GM12872 (cell line): Measurements from ENCODE around the gene MEDAG.

Source experiments
- TF ChIP-seq, protein P1 (sequence below): IDR thresholded peaks from 3 replicates; pipeline ENCODE4 v1.5.1; 2011; ENCODE audit warnings: low read depth, mild to moderate bottlenecking, low read length, moderate library complexity; ENCODE audit not compliant: insufficient read depth

The MEDAG gene

GRCh38 chr13:30874111-30874510 lies 32.0 kb upstream of the MEDAG start:
- TF ChIP-seq, protein P1, sequence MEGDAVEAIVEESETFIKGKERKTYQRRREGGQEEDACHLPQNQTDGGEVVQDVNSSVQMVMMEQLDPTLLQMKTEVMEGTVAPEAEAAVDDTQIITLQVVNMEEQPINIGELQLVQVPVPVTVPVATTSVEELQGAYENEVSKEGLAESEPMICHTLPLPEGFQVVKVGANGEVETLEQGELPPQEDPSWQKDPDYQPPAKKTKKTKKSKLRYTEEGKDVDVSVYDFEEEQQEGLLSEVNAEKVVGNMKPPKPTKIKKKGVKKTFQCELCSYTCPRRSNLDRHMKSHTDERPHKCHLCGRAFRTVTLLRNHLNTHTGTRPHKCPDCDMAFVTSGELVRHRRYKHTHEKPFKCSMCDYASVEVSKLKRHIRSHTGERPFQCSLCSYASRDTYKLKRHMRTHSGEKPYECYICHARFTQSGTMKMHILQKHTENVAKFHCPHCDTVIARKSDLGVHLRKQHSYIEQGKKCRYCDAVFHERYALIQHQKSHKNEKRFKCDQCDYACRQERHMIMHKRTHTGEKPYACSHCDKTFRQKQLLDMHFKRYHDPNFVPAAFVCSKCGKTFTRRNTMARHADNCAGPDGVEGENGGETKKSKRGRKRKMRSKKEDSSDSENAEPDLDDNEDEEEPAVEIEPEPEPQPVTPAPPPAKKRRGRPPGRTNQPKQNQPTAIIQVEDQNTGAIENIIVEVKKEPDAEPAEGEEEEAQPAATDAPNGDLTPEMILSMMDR, result no peak

GRCh38 chr13:30874561-30874960 lies 31.5 kb upstream of the MEDAG start:
- TF ChIP-seq, protein P1, result no peak

- TF ChIP-seq, protein P1, result no peak
Observed at GRCh38 chr13:30877335-30877734, 28.7 kb upstream of the MEDAG start.

GRCh38 chr13:30880151-30880855 lies 25.8 kb upstream of the MEDAG start:
- TF ChIP-seq, protein P1, result no peak

DNA sequence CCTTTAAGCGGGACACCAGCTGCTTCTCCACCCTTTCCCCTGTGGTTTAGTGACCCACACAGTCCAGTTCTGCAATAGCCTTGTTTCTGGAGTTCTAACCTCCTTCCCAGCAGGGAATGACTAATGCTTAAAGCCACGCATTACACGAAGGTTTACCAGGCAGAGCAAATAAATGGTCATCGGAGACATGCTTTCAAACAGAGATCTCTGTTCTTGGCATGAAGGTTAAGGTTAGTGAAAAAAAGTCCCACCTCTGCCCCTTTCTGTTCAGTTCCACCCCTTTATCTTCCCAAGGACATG lies 25.3 kb upstream of the MEDAG start:
- TF ChIP-seq, protein P1, result no peak

DNA sequence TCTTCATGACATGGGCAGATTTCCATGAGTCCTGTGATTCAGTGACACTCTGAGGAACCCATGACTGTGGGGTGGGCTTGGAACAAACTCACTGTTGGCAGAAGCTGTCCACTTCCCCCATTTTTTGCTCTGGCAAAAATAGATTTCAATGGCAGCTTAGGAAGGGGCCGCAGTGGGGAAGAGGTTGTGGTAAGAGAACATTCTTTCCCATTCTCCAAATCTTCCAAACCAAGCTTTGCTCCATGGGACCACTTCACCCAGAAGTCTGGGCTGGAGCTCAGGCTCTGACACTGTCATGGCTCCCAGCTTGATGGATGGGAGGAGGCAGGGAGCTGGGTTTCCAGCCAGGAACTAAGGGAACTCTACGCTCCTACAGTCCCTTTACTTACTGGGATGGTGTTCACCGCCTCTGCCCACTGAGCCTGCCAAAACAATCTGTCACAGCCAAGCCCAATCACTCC lies 24.9 kb upstream of the MEDAG start:
- TF ChIP-seq, protein P1, result no peak

DNA sequence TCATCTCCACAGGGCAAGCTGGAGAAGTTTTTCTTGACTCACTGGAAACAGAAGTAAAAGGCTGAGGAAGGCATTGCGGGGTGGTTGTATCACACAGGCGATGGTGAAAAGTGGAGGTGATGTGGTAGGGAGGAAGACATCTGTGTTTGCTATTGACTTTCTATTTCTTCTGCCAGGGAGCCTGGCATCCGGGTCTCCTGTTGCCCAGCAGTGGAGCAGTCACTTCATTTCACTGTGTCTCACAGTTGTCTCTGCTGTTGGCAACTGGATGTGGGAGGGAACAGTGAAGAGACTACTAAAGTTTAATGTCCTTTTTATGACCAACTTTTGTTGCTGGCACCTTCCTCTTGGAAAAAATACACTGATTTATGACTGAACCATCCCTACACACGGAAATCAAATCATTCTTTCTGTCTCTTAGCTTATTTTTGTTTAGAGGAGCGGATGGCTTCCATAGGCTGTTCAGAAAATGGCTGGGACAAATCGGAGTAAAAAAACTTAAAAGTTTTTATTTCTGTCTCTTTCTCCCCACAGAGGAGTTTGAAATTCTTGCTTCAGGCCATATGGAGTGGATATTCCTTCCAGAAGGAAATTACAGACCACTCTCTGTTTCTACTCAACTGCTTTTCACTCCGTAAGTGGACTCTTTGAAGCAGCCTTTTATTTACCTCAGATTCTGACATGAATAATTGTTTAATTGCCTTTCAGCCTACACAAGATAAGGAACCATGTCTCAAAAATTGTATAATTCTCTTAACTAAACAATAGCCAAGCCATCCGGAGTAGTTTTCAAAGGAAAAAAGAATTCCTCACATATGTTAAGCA lies 23.8 kb upstream of the MEDAG start:
- TF ChIP-seq, protein P1, result no peak
